ENCODE measurements around the gene RASSF5.

GRCh38 chr1:206541236-206541833 lies 34.0 kb downstream of the RASSF5 start:
- TF ChIP-seq CTCF (IDR thresholded peaks at IDR 0.05) (no peak), EZH2 (IDR thresholded peaks at IDR 0.05; ENCODE audit: borderline replicate concordance, insufficient read depth, low read depth, low read length, poor library complexity, severe bottlenecking) (no peak)

Measured in B cell (primary cell).